GM13977 (cell line): Measurements from ENCODE around the gene ARHGEF16.

Experiments
- DNase-seq: peaks from one replicate; pipeline ENCODE4 v3.0.0; 2012; ENCODE audit warnings: low spot score
- CTCF ChIP-seq: IDR thresholded peaks from 2 replicates; pipeline ENCODE4 v1.5.1; 2012; ENCODE audit warnings: mild to moderate bottlenecking, control low read depth; ENCODE audit not compliant: insufficient read depth; ENCODE audit errors: extremely low read depth, missing control alignments
- in situ Hi-C: fragments of 300-500 bp; cut with MboI; formaldehyde crosslinking; loops from one replicate; pipeline ENCODE4 v1.12.0; 2022; ENCODE audit warnings: low sequenced_read_pairs, low pct_unique_long_range_greater_than_20kb, mixed read lengths, inconsistent platforms; ENCODE audit not compliant: unreplicated experiment

Gene ARHGEF16

GRCh38 chr1:3463891-3464648 is 9.6 kb downstream of the ARHGEF16 start:
- no peak for TF ChIP-seq CTCF
- no peak for DNase-seq
- in situ Hi-C loops: no loop called here

- in situ Hi-C loops: no loop called here
Observed at GRCh38 chr1:3464649-3465025, 10.2 kb downstream of the ARHGEF16 start.

GRCh38 chr1:3465091-3465934 is 10.8 kb downstream of the ARHGEF16 start:
- TF ChIP-seq CTCF: no peak
- DNase-seq: no peak
- in situ Hi-C loops: no loop called here

More at GRCh38 chr1:3464649-3465025, 10.2 kb downstream of the ARHGEF16 start:
- TF ChIP-seq CTCF: no peak
- no peak for DNase-seq

- no peak for TF ChIP-seq CTCF
- DNase-seq: no peak
- in situ Hi-C loops: no loop called here
Observed at GRCh38 chr1:3465935-3466321, 11.5 kb downstream of the ARHGEF16 start.

GRCh38 chr1:3466366-3467075 is 12.1 kb downstream of the ARHGEF16 start:
- in situ Hi-C loops: no loop called here
- no peak for DNase-seq
- no peak for TF ChIP-seq CTCF

- no peak for DNase-seq
- in situ Hi-C loops: no loop called here
- no peak for TF ChIP-seq CTCF
Observed at GRCh38 chr1:3467096-3468036, 12.9 kb downstream of the ARHGEF16 start.
